Measurements from ENCODE around the gene PLAC9.
A peak's percentile ranks its signal among the peaks of the same experiment; 100 is the strongest.
"Not testable (repeated sequence)": the region's sequence is repeated elsewhere in the genome, so short reads cannot be mapped to it uniquely, and the experiment has no call there.

PLAC9 gene

GRCh38 chr10:80136134-80136571 is 3.6 kb downstream of the PLAC9 start:
- TF ChIP-seq Cebpa-rat (IDR thresholded peaks at IDR 0.05) = no peak
- no peak overlapping the region for H3K9ac ChIP-seq
- no peak overlapping the region for H3K4me2 ChIP-seq
- H3K36me3 ChIP-seq = no peaks in the 10 kb centered on the region
- no peak overlapping the region for H3K27ac ChIP-seq
- H3K9me3 ChIP-seq (replicated peaks in 1 of 11) = no peaks in the 10 kb centered on the region
- H3K27me3 ChIP-seq = peaks cover 0 to 4% (median 0%) of the 10 kb centered on the region in 11 experiments; a peak in 1 of 22 replicates
- H3K4me3 ChIP-seq = no peak overlapping the region
- peaks cover 0 to 14% (median 8%) of the 10 kb centered on the region in 10 experiments; a peak in 11 of 20 replicates for H3K4me1 ChIP-seq
- no peaks in the 10 kb centered on the region for H4K20me1 ChIP-seq

GRCh38 chr10:80137031-80137862 is 4.7 kb downstream of the PLAC9 start:
- no peaks in the 10 kb centered on the region for H4K20me1 ChIP-seq
- H3K36me3 ChIP-seq = no peaks in the 10 kb centered on the region
- no peak for TF ChIP-seq Cebpa-rat (IDR thresholded peaks at IDR 0.05)
- no peaks in the 10 kb centered on the region for H3K9me3 ChIP-seq (replicated peaks in 1 of 11)
- H3K9ac ChIP-seq = no peak overlapping the region
- peaks cover 0 to 14% (median 8%) of the 10 kb centered on the region in 10 experiments; a peak in 11 of 20 replicates for H3K4me1 ChIP-seq
- H3K27me3 ChIP-seq = peaks cover 0 to 3% (median 0%) of the 10 kb centered on the region in 11 experiments; a peak in 1 of 22 replicates
- H3K4me2 ChIP-seq = peak overlapping the region in 8 of 11 experiments; percentile 7 to 46 (median 40); a peak in 12 of 22 replicates
- H3K4me3 ChIP-seq = no peak overlapping the region
- no peak overlapping the region for H3K27ac ChIP-seq

- H3K4me3 ChIP-seq = no peak overlapping the region
- peak overlapping the region in 8 of 11 experiments; percentile 7 to 46 (median 40); a peak in 12 of 22 replicates for H3K4me2 ChIP-seq
- TF ChIP-seq Cebpa-rat (IDR thresholded peaks at IDR 0.05) = no peak
- no peak overlapping the region for H3K27ac ChIP-seq
- peaks cover 0 to 14% (median 8%) of the 10 kb centered on the region in 10 experiments; a peak in 11 of 20 replicates for H3K4me1 ChIP-seq
- H3K9ac ChIP-seq = no peak overlapping the region
- H4K20me1 ChIP-seq = no peaks in the 10 kb centered on the region
- H3K36me3 ChIP-seq = no peaks in the 10 kb centered on the region
- no peaks in the 10 kb centered on the region for H3K27me3 ChIP-seq
- no peaks in the 10 kb centered on the region for H3K9me3 ChIP-seq (replicated peaks in 1 of 11)
These were observed 5.4 kb downstream of the PLAC9 start for GRCh38 chr10:80137920-80138319.

GRCh38 chr10:80139265-80139664 is 6.7 kb downstream of the PLAC9 start:
- no peak overlapping the region for H3K4me2 ChIP-seq
- no peaks in the 10 kb centered on the region for H3K9me3 ChIP-seq (replicated peaks in 1 of 11)
- H3K36me3 ChIP-seq = no peaks in the 10 kb centered on the region
- H3K27ac ChIP-seq = no peak overlapping the region
- no peak for TF ChIP-seq Cebpa-rat (IDR thresholded peaks at IDR 0.05)
- H3K4me3 ChIP-seq = no peak overlapping the region
- H3K4me1 ChIP-seq = peaks cover 4 to 20% (median 12%) of the 10 kb centered on the region in 10 experiments; a peak in 17 of 20 replicates
- H3K9ac ChIP-seq = no peak overlapping the region
- H4K20me1 ChIP-seq = peaks cover 0 to 5% (median 0%) of the 10 kb centered on the region in 11 experiments; a peak in 2 of 22 replicates
- peaks cover 0 to 3% (median 0%) of the 10 kb centered on the region in 11 experiments; a peak in 1 of 22 replicates for H3K27me3 ChIP-seq

GRCh38 chr10:80140251-80140650 is 7.7 kb downstream of the PLAC9 start:
- TF ChIP-seq Cebpa-rat (IDR thresholded peaks at IDR 0.05) = no peak
- no peak overlapping the region for H3K9ac ChIP-seq
- H3K27ac ChIP-seq = no peak overlapping the region
- H3K27me3 ChIP-seq = peaks cover 0 to 6% (median 0%) of the 10 kb centered on the region in 11 experiments; a peak in 2 of 22 replicates
- H3K4me2 ChIP-seq = no peak overlapping the region
- H3K36me3 ChIP-seq = no peaks in the 10 kb centered on the region
- H4K20me1 ChIP-seq = peaks cover 0 to 13% (median 3%) of the 10 kb centered on the region in 11 experiments; a peak in 6 of 22 replicates
- H3K9me3 ChIP-seq (replicated peaks in 1 of 11) = no peaks in the 10 kb centered on the region
- H3K4me3 ChIP-seq = no peak overlapping the region
- peaks cover 12 to 30% (median 22%) of the 10 kb centered on the region in 10 experiments for H3K4me1 ChIP-seq

GRCh38 chr10:80141696-80142460 is 9.3 kb downstream of the PLAC9 start:
- H3K9me3 ChIP-seq (replicated peaks in 1 of 11) = no peaks in the 10 kb centered on the region
- TF ChIP-seq Cebpa-rat (IDR thresholded peaks at IDR 0.05) = no peak
- H3K27ac ChIP-seq = no peak overlapping the region
- H3K9ac ChIP-seq = no peak overlapping the region
- peaks cover 13 to 37% (median 26%) of the 10 kb centered on the region in 10 experiments for H3K4me1 ChIP-seq
- no peak overlapping the region for H3K4me3 ChIP-seq
- peaks cover 0 to 6% (median 0%) of the 10 kb centered on the region in 11 experiments; a peak in 2 of 22 replicates for H3K27me3 ChIP-seq
- H4K20me1 ChIP-seq = peaks cover 0 to 20% (median 3%) of the 10 kb centered on the region in 11 experiments; a peak in 6 of 22 replicates
- H3K36me3 ChIP-seq = no peaks in the 10 kb centered on the region
- H3K4me2 ChIP-seq = no peak overlapping the region

GRCh38 chr10:80144067-80144695 is 11.7 kb downstream of the PLAC9 start:
- peak overlapping the region; percentile 20 to 54 (median 40); a peak in 12 of 20 replicates for H3K4me3 ChIP-seq
- H3K36me3 ChIP-seq = peaks cover 0 to 14% (median 7%) of the 10 kb centered on the region in 11 experiments; a peak in 12 of 22 replicates
- peak overlapping the region in 8 of 11 experiments; percentile 30 to 64 (median 44); a peak in 10 of 22 replicates for H3K9ac ChIP-seq
- peaks cover 0 to 20% (median 3%) of the 10 kb centered on the region in 11 experiments; a peak in 6 of 22 replicates for H4K20me1 ChIP-seq
- no peak overlapping the region for H3K27ac ChIP-seq
- peaks cover 0 to 6% (median 0%) of the 10 kb centered on the region in 11 experiments; a peak in 2 of 22 replicates for H3K27me3 ChIP-seq
- TF ChIP-seq Cebpa-rat (IDR thresholded peaks at IDR 0.05) = no peak
- peak overlapping the region; percentile 85 to 100 (median 97) for H3K4me2 ChIP-seq
- peaks cover 13 to 23% (median 17%) of the 10 kb centered on the region in 10 experiments for H3K4me1 ChIP-seq
- H3K9me3 ChIP-seq (replicated peaks in 1 of 11) = peaks cover 0 to 2% (median 0%) of the 10 kb centered on the region in 11 experiments; a peak in 2 of 22 replicates

GRCh38 chr10:80144696-80145131 is 12.2 kb downstream of the PLAC9 start:
- Histone ChIP-seq H3K4me3 (peak overlapping the region in 6 of 10 experiments; percentile 10 to 47 (median 30); a peak in 6 of 20 replicates), H3K4me1 (peaks cover 13 to 23% (median 17%) of the 10 kb centered on the region in 10 experiments), H3K36me3 (peaks cover 0 to 18% (median 12%) of the 10 kb centered on the region in 11 experiments; a peak in 17 of 22 replicates), H4K20me1 (peaks cover 0 to 20% (median 3%) of the 10 kb centered on the region in 11 experiments; a peak in 6 of 22 replicates), H3K27ac (no peak overlapping the region), H3K9ac (peak overlapping the region in 8 of 11 experiments; percentile 17 to 61 (median 40); a peak in 9 of 22 replicates), H3K9me3 (replicated peaks in 1 of 11) (peaks cover 0 to 6% (median 1%) of the 10 kb centered on the region in 11 experiments; a peak in 9 of 22 replicates), H3K27me3 (peaks cover 0 to 6% (median 0%) of the 10 kb centered on the region in 11 experiments; a peak in 2 of 22 replicates), H3K4me2 (peak overlapping the region; percentile 85 to 100 (median 97))
- no peak for TF ChIP-seq Cebpa-rat (IDR thresholded peaks at IDR 0.05)

- H3K9ac ChIP-seq = peak overlapping the region in 1 of 11 experiments; percentile 47; a peak in 1 of 22 replicates
- peak overlapping the region in 9 of 11 experiments; percentile 93 to 100 (median 97); a peak in 12 of 22 replicates for H3K4me2 ChIP-seq
- peaks cover 0 to 11% (median 6%) of the 10 kb centered on the region in 11 experiments; a peak in 9 of 22 replicates for H3K9me3 ChIP-seq (replicated peaks in 1 of 11)
- H3K36me3 ChIP-seq = peaks cover 6 to 28% (median 21%) of the 10 kb centered on the region in 11 experiments; a peak in 20 of 22 replicates
- H4K20me1 ChIP-seq = peaks cover 0 to 20% (median 3%) of the 10 kb centered on the region in 11 experiments; a peak in 6 of 22 replicates
- peaks cover 13 to 23% (median 17%) of the 10 kb centered on the region in 10 experiments for H3K4me1 ChIP-seq
- H3K27me3 ChIP-seq, H3K4me3 ChIP-seq, H3K27ac ChIP-seq: not testable (repeated sequence)
These were observed 13.1 kb downstream of the PLAC9 start for GRCh38 chr10:80145406-80146308.

Data from BLaER1 treated with 17β-estradiol and CSF1 and Interleukin-3, amounts not matched to agents 10 nM and 100 nM (cell line).